HUES6 (cell line): ENCODE measurements around the gene PKMYT1.

Source experiments
- H3K27ac ChIP-seq: 2 replicates; pipeline ENCODE4 v1.7.0; 2013; ENCODE audit warnings: low read depth, mild to moderate bottlenecking, low read length, inconsistent platforms
- H3K27me3 ChIP-seq: 2 replicates; pipeline ENCODE4 v1.6.1; 2013; ENCODE audit warnings: low read length; ENCODE audit not compliant: control insufficient read depth, insufficient read depth
- H3K36me3 ChIP-seq: 2 replicates; pipeline ENCODE4 v1.6.1; 2013; ENCODE audit warnings: low read length; ENCODE audit not compliant: control insufficient read depth, insufficient read depth
- H3K4me1 ChIP-seq: 2 replicates; pipeline ENCODE4 v1.6.1; 2013; ENCODE audit warnings: low read length; ENCODE audit not compliant: control insufficient read depth, insufficient read depth
- H3K4me3 ChIP-seq: 2 replicates; pipeline ENCODE4 v1.5.1; 2013; ENCODE audit warnings: low read depth, low read length
- H3K9ac ChIP-seq: one replicate; pipeline ENCODE4 v1.6.1; 2013; ENCODE audit warnings: mild to moderate bottlenecking, low read length
- H3K9me3 ChIP-seq: 2 replicates; pipeline ENCODE4 v1.6.1; 2013; ENCODE audit warnings: low read depth, low read length; ENCODE audit not compliant: control insufficient read depth, insufficient read depth

Gene PKMYT1

DNA sequence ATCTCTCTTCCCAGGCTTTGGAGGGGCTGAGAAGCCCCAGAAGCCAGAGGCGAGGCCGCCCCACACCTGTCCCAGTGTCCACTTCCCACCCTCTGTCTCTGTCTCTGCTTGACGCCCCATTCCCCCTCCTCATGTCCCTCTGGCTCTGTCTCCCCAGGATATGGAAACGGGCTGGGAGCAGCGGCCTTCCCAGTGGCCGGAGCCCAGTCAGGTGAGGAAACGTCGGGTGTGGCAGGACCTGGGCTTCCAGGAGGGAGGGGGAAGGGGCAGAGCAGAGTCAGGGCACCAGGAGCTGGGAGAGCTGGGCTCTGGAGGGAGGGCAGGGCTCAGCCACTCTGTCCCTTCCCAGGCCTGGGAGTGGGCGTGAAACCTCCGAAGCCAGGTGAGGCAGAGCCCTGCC, 10.6 kb upstream of the PKMYT1 start:
- Histone ChIP-seq H3K9ac (no peak overlapping the region), H3K36me3 (no peaks in the 10 kb centered on the region)

DNA sequence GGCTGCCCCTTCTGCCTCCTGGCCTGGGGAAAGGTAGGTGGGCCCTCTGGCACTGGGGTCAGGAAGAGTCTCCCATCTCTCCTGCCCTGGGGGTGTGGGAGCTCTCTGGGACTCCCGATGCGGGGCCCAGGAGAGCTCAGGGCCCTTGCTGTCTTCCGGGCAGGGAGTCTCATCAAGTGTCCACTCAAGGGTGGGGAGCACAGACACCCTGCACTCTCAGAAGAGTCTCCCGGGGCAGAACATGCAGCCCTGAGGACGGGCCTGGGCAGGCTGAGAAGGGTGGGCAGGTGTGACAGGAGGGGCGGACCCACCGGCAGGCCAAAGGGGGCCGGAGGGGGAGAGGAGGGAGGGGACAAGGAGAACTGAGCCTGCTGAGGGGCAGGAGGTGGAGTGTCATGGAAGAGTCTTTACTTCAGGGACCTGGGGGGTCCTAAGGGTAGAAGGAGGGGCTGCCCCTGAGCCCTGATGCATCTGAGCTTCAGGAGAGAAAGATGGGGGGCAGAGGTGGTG, 8.4 kb upstream of the PKMYT1 start:
- Histone ChIP-seq H3K36me3 (no peaks in the 10 kb centered on the region), H3K27me3 (no peaks in the 10 kb centered on the region), H3K4me1 (peaks cover 43% of the 10 kb centered on the region), H3K9ac (no peak overlapping the region), H3K9me3 (no peaks in the 10 kb centered on the region), H3K27ac (no peak overlapping the region), H3K4me3 (no peak overlapping the region)

More for the DNA sequence above, 10.6 kb upstream of the PKMYT1 start:
- no peaks in the 10 kb centered on the region for H3K27me3 ChIP-seq
- no peak overlapping the region for H3K4me3 ChIP-seq
- H3K27ac ChIP-seq, result no peak overlapping the region
- no peaks in the 10 kb centered on the region for H3K9me3 ChIP-seq
- H3K4me1 ChIP-seq, result peaks cover 40% of the 10 kb centered on the region

DNA sequence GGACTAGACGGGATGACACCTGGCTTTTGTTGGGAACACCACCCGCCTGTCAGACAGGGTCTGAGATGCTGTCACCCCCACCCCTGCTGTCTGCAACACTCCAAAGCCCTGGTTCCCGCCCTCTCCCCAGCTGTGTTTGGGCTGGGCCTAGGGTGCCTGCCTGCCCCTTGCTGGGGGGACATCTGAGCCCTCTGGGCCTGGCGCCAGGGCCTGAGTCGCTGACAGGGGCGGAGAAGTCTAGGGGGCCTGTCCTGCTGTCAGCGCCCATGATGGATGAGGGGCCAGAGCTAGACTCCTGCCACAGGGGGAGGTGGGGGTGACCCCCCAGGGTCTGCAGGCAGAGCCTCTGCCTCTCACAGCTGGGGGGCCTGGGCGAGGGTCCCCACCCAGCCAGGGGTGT, 7.6 kb upstream of the PKMYT1 start:
- Histone ChIP-seq H3K9me3 (no peaks in the 10 kb centered on the region), H3K4me3 (no peak overlapping the region), H3K4me1 (peaks cover 47% of the 10 kb centered on the region), H3K27ac (no peak overlapping the region), H3K9ac (no peak overlapping the region), H3K27me3 (no peaks in the 10 kb centered on the region), H3K36me3 (no peaks in the 10 kb centered on the region)

DNA sequence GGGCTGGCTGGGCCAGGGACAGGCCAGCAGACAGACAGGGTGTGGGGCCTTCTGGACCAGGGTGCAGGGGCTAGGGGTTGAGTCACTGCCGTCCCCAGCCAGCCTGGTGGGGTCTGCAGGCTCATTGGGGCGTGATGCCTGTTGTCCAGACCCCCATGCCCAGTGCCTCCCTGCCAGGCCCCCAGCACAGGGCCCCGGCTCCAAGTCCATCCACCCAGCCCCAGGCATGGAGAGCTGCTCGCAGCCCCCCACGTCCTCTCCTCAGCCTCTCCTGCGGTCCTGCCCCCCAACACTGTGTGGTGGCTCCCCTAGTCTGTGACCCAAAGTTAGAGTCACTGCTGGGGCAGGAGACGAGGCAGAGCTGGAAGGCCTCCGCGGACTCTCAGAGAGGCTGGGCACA, 7.0 kb upstream of the PKMYT1 start:
- Histone ChIP-seq H3K9ac (no peak overlapping the region), H3K36me3 (no peaks in the 10 kb centered on the region), H3K9me3 (no peaks in the 10 kb centered on the region), H3K27me3 (no peaks in the 10 kb centered on the region), H3K27ac (no peak overlapping the region), H3K4me1 (peaks cover 51% of the 10 kb centered on the region), H3K4me3 (no peak overlapping the region)

DNA sequence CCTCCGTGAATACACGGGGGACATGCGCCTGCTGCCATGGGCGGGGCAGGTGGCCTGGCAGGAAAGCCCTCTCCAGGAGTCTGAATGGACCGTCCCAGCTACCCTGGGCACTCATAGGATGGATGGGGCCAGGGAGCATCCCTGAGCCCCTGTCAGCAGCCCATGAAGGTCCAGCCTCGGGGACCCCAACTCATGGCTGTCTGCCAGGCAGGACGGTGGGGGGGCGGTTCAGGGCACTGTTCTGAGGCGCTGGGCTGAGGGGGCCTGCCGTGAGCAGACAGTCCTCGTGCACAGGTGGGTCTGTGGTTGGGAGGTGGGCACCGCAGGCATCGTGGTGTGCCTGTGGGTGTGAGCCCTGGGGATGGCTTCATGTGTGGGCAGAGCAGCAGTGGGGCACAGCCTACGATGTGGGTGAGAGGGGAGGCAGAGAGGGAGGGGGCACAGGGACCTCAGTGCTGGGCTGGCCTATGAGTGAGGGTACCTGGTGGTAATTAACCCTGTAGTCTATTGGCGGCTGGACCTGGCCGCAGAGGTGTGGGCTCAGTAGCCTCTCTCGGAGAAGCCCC, 6.5 kb upstream of the PKMYT1 start:
- H3K9me3 ChIP-seq, result no peaks in the 10 kb centered on the region
- no peaks in the 10 kb centered on the region for H3K36me3 ChIP-seq
- no peaks in the 10 kb centered on the region for H3K27me3 ChIP-seq
- H3K4me1 ChIP-seq, result peaks cover 56% of the 10 kb centered on the region
- no peak overlapping the region for H3K9ac ChIP-seq
- no peak overlapping the region for H3K27ac ChIP-seq
- no peak overlapping the region for H3K4me3 ChIP-seq

DNA sequence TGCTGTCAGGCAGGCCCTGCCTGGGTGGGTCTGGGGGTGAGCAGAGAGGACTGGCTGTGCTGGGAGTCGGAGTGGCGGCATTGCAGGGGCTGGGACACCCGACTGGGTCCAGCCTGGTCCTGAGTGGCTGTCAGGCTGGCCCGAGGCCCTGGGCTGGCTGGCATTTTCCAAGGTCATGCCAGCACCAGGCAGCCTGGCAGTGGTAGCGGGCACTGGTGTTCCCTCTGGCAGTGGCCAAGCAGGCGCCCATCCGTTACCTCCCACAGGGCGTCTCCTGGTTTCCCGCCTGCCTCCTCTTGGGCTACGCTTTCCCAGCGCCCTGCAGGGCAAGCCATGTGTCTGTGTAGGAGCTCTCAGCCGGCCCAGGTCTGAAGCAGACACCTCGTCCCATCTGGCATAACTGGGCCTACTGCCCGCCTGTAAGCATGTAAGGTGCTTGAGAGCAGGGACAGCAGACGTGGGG, 5.7 kb upstream of the PKMYT1 start:
- Histone ChIP-seq H3K27ac (no peak overlapping the region), H3K4me1 (peaks cover 59% of the 10 kb centered on the region), H3K9ac (no peak overlapping the region), H3K9me3 (no peaks in the 10 kb centered on the region), H3K4me3 (no peak overlapping the region), H3K27me3 (no peaks in the 10 kb centered on the region), H3K36me3 (no peaks in the 10 kb centered on the region)

DNA sequence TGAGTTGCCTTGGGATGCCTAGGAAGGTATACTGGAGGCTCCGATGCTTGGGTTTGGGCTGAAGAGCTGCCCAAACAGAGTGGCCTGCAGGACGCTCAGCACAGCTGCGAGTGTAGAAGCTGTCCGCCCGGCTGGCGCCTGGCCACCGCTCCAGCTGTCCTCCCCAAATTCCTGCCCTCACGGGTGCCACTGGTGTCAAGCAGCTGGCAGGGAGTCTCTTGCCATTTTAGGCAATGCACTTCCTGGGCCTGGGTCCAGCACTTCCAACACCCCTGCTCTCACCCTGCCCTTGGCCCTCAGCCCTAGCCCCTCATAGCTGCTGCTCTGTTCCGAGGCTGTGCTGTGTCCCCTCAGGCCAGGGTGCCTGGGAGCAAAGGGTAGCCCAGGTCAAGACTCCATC, 5.2 kb upstream of the PKMYT1 start:
- no peak overlapping the region for H3K4me3 ChIP-seq
- no peaks in the 10 kb centered on the region for H3K36me3 ChIP-seq
- no peak overlapping the region for H3K9ac ChIP-seq
- no peak overlapping the region for H3K27ac ChIP-seq
- H3K9me3 ChIP-seq, result no peaks in the 10 kb centered on the region
- H3K4me1 ChIP-seq, result peaks cover 56% of the 10 kb centered on the region
- H3K27me3 ChIP-seq, result no peaks in the 10 kb centered on the region

DNA sequence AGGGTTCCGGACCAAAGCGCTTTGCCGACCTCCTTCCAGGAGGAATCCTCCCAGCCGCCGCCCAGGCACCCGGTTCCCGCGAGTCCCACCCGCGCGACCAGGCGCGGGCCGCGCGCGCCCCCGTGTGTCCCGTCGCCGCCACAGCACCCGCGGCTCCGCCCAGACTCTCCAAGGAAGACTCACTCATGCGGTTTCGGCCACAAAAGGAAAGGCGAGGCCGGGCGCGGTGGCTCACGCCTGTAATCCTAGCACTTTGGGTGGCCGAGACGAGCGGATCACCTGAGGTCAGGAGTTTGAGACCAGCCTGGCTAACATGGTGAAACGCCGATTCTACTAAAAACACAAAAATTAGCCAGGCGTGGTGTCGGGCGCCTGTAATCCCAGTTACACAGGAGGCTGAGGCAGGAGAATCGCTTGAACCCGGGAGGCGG, 3.5 kb upstream of the PKMYT1 start:
- Histone ChIP-seq H3K9me3 (no peaks in the 10 kb centered on the region), H3K36me3 (no peaks in the 10 kb centered on the region), H3K4me1 (peaks cover 46% of the 10 kb centered on the region), H3K27me3 (no peaks in the 10 kb centered on the region), H3K9ac (no peak overlapping the region), H3K4me3 (no peak overlapping the region; the same call in 1 of the 2 replicates), H3K27ac (no peak overlapping the region)

DNA sequence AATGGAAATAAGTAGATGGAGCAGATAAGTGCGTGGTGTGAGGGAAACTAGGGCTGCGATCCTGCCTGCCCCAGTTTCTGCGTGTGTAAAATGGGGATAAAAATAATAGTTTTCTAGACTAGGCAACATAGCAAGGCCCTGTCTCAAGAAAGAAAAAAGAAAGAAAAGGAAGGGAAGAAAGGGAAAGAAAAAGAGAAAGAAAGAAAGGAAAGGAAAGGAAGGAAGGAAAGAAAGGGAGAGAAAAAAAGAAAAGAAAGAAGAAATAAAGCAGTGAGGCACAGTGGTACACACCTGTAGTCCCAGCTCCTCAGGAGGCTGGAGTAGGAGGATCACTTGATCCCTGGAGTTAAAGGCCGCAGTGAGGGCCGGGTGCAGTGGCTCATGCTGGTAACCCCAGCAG, 2.2 kb upstream of the PKMYT1 start:
- H3K9me3 ChIP-seq, result no peaks in the 10 kb centered on the region
- H3K4me3 ChIP-seq, result no peak overlapping the region
- H3K4me1 ChIP-seq, result peaks cover 34% of the 10 kb centered on the region
- H3K27ac ChIP-seq, result peak overlapping the region; percentile 84; the same call in 1 of the 2 replicates
- peaks cover 8% of the 10 kb centered on the region for H3K36me3 ChIP-seq
- no peaks in the 10 kb centered on the region for H3K27me3 ChIP-seq
- H3K9ac ChIP-seq, result no peak overlapping the region

DNA sequence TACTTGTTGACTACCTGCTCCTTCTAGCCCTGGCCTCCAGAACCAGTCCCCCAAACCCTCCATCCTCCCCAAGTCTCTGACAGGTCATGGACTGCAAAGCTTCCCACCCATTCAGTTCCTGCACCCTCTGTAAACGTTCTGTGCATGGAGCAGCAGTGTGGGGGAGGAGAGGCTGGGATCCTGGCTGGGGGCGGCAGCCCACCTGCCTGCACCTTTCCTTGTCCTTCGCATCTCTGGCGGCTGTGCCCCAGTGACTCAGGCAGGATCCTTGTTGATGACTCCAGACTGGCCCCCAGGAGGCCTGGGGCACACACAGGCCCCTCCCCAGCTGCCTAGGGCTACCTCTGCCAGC, 1.6 kb upstream of the PKMYT1 start:
- H3K27me3 ChIP-seq, result no peaks in the 10 kb centered on the region
- H3K9ac ChIP-seq, result peak overlapping the region; percentile 91
- peak overlapping the region; percentile 84 for H3K27ac ChIP-seq
- no peaks in the 10 kb centered on the region for H3K9me3 ChIP-seq
- H3K4me3 ChIP-seq, result peak overlapping the region; percentile 86
- peaks cover 32% of the 10 kb centered on the region for H3K4me1 ChIP-seq
- peaks cover 13% of the 10 kb centered on the region for H3K36me3 ChIP-seq

DNA sequence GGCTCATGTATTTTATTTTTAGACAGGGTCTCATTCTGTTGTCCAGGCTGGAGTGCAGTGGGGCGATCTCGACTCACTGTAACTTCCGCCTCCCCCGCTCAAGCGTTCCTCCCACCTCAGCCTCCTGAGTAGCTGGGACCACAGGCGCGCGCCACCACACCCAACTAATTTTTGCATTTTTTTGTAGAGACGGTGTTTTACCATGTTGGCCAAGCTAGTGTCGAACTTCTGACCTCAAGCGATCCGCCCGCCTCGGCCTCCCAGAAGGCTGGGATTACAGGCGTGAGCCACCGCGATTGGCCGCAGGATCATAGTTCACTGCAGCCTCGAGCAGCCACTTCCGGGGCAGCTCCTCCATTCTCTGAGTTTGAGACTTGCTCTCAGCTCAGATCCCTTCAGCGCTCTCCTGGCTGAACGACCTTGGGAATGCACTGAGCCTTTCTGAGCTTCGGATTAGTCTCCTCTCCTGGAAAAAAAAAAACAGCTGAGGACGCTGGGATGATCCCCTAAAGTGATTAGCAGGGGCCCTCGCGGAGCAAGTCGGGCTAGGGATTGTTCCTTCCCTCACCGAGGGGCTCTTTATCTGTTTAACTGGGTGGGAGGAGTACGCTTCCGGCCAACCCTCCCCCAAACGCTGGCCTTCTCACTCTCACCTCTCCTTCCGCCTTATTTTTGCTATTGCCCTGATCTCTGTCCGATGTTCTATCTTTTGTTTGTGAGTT, 1.1 kb upstream of the PKMYT1 start:
- Histone ChIP-seq H3K4me1 (peaks cover 32% of the 10 kb centered on the region), H3K9me3 (no peaks in the 10 kb centered on the region), H3K4me3 (peak overlapping the region; percentile 86), H3K9ac (peak overlapping the region; percentile 91), H3K36me3 (peaks cover 18% of the 10 kb centered on the region), H3K27me3 (no peaks in the 10 kb centered on the region), H3K27ac (peak overlapping the region; percentile 84)
